ENCODE results near the gene TOLLIP. TPM values are rescaled to one million over a fixed set of nuclear protein-coding genes. Genes with fewer than 3 reads are reported as not detected.
A peak's percentile ranks its signal among the peaks of the same experiment; 100 is the strongest.

Gene TOLLIP
- total and polyA plus RNA-seq, 9 of the 15 experiments (the other 6 are each of a cell fraction or from before 2014, with no cell fraction given) = 0.23 to 22.8 (median 7.1) TPM

GRCh38 chr11:1351278-1351937 lies 42.0 kb upstream of the TOLLIP start (continued):
- TF ChIP-seq ELF2 (CRISPR knock-in tag; IDR thresholded peaks at IDR 0.05) = no peak
- no peak for TF ChIP-seq SRSF7 (optimal IDR thresholded peaks at IDR 0.05; ENCODE audit: low read depth, low read length)
- TF ChIP-seq TAL1 (IDR thresholded peaks at IDR 0.05) = no peak
- TF ChIP-seq SMAD2 (IDR thresholded peaks at IDR 0.05; ENCODE audit: low read depth, low read length) = no peak
- TF ChIP-seq FOXA3 (CRISPR knock-in tag; conservative IDR thresholded peaks at IDR 0.05 in 1 of 2, IDR thresholded peaks at IDR 0.05 in 1 of 2) = no peak
- no peak for TF ChIP-seq BACH1 (tag; IDR thresholded peaks at IDR 0.05)
- no peak for TF ChIP-seq NFXL1 (CRISPR knock-in tag; IDR thresholded peaks at IDR 0.05)
- no peak for TF ChIP-seq NBN (IDR thresholded peaks at IDR 0.05; ENCODE audit: low read depth)
- no peak for TF ChIP-seq EP400 (IDR thresholded peaks at IDR 0.05)
- no peak for TF ChIP-seq MXI1 (IDR thresholded peaks at IDR 0.05; ENCODE audit: low read depth, low read length)
- no peak for TF ChIP-seq ZNF197 (CRISPR knock-in tag; IDR thresholded peaks at IDR 0.05; ENCODE audit: low read depth)
- no peak for TF ChIP-seq ZNF239 (CRISPR knock-in tag; IDR thresholded peaks at IDR 0.05)
- TF ChIP-seq KDM4B (IDR thresholded peaks at IDR 0.05; ENCODE audit: borderline replicate concordance in 2 of 2, low read depth in 1 of 2) = peak in 1 of 2 experiments; percentile 91; a peak in 1 of 4 replicates
- TF ChIP-seq ZZZ3 (IDR thresholded peaks at IDR 0.05) = no peak
- no peak for TF ChIP-seq ZBTB43 (CRISPR knock-in tag; IDR thresholded peaks at IDR 0.05)
- no peak for TF ChIP-seq U2AF2 (optimal IDR thresholded peaks at IDR 0.05; ENCODE audit: low read depth, low read length)
- TF ChIP-seq SAP30 (IDR thresholded peaks at IDR 0.05; ENCODE audit: borderline replicate concordance, insufficient read depth, low read depth, low read length, poor library complexity, severe bottlenecking) = no peak
- TF ChIP-seq GTF2F1 (IDR thresholded peaks at IDR 0.05; ENCODE audit: low read depth, low read length) = peak; percentile 99
- no peak for TF ChIP-seq SNRNP70 (optimal IDR thresholded peaks at IDR 0.05; ENCODE audit: low read depth, low read length)
- TF ChIP-seq CBX3 (IDR thresholded peaks at IDR 0.05; ENCODE audit: borderline replicate concordance in 1 of 2, low read length in 2 of 2) = no peak; a peak in 1 of 3 replicates
- TF ChIP-seq NR3C1 (CRISPR knock-in tag; IDR thresholded peaks at IDR 0.05) = no peak
- TF ChIP-seq HMG20A (CRISPR knock-in tag; conservative IDR thresholded peaks at IDR 0.05) = no peak
- TF ChIP-seq ZNF778 (CRISPR knock-in tag; IDR thresholded peaks at IDR 0.05) = no peak
- TF ChIP-seq TRIM28 (IDR thresholded peaks at IDR 0.05) = no peak
- no peak for TF ChIP-seq ZNF146 (CRISPR knock-in tag; IDR thresholded peaks at IDR 0.05; ENCODE audit: unreplicated experiment)
- no peak for TF ChIP-seq NCOA2 (IDR thresholded peaks at IDR 0.05; ENCODE audit: partially characterized antibody in 2 of 2)

All from K562 (cell line).